HEK293 (cell line): ENCODE data around the gene MAST2.

Experiments used
- YY1 ChIP-seq: fragments of 450-650 bp; formaldehyde crosslinking; IDR thresholded peaks from 2 replicates; pipeline ENCODE4 v1.5.1; 2018; ENCODE audit warnings: missing biosample characterization, missing genetic modification characterization
- ZNF114 ChIP-seq: fragments of 450-650 bp; formaldehyde crosslinking; IDR thresholded peaks from 2 replicates; pipeline ENCODE4 v1.5.0; 2017; ENCODE audit warnings: missing biosample characterization, missing genetic modification characterization
- ZNF211 ChIP-seq: fragments of 450-650 bp; formaldehyde crosslinking; IDR thresholded peaks from 2 replicates; pipeline ENCODE4 v1.5.1; 2016; ENCODE audit warnings: low read depth, missing biosample characterization, missing genetic modification characterization
- ZNF23 ChIP-seq: fragments of 450-650 bp; formaldehyde crosslinking; IDR thresholded peaks from 2 replicates; pipeline ENCODE4 v1.5.1; 2016; ENCODE audit warnings: missing biosample characterization, missing genetic modification characterization, borderline replicate concordance
- ZNF274 ChIP-seq, 2 experiments: fragments of 200-500 bp in 1 of 2; fragments of 450-650 bp in 1 of 2; sonication (Bioruptor generic) in 1 of 2; formaldehyde crosslinking in 1 of 2; IDR thresholded peaks; 2 replicates each; pipeline versions ENCODE4 v1.5.1 to v1.6.1; 2014 to 2016; ENCODE audit warnings: borderline replicate concordance in 1 of 2, inconsistent platforms in 1 of 2, low read length in 1 of 2, missing biosample characterization in 1 of 2, missing genetic modification characterization in 1 of 2
- ZNF626 ChIP-seq: fragments of 450-650 bp; sonication (Bioruptor Pico); formaldehyde crosslinking; IDR thresholded peaks from 2 replicates; pipeline ENCODE4 v1.5.1; 2018; ENCODE audit warnings: missing biosample characterization, missing genetic modification characterization, inconsistent platforms
- TF ChIP-seq, protein P1 (sequence below): fragments of 450-650 bp; formaldehyde crosslinking; IDR thresholded peaks from 2 replicates; pipeline ENCODE4 v1.5.1; 2016; ENCODE audit warnings: missing biosample characterization, missing genetic modification characterization
- TF ChIP-seq, protein P2 (sequence below): fragments of 450-650 bp; formaldehyde crosslinking; IDR thresholded peaks from 2 replicates; pipeline ENCODE4 v1.5.1; 2016; ENCODE audit warnings: missing biosample characterization, missing genetic modification characterization
- TF ChIP-seq, protein P3 (sequence below): fragments of 450-650 bp; formaldehyde crosslinking; IDR thresholded peaks from 2 replicates; pipeline ENCODE4 v1.5.1; 2016; ENCODE audit warnings: missing biosample characterization, missing genetic modification characterization

DNA sequence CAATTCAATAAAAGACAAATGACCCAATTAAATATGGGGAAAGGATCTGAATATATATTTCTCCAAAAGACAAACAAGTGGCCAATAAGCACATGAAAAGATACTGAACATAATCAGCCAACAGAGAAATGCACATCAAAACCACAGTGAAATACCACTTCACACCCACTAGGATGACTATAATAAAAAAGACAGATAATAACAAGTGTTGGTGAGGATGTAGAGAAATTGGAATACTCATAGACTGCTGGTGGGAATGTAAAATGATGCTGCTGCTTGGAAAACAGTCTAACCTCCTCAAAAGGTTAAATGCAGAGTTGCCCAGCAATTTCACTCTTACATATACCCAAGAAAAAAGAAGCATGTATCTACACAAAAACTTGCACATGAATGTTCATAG is 280.2 kb downstream of the MAST2 start:
- TF ChIP-seq, protein P1, sequence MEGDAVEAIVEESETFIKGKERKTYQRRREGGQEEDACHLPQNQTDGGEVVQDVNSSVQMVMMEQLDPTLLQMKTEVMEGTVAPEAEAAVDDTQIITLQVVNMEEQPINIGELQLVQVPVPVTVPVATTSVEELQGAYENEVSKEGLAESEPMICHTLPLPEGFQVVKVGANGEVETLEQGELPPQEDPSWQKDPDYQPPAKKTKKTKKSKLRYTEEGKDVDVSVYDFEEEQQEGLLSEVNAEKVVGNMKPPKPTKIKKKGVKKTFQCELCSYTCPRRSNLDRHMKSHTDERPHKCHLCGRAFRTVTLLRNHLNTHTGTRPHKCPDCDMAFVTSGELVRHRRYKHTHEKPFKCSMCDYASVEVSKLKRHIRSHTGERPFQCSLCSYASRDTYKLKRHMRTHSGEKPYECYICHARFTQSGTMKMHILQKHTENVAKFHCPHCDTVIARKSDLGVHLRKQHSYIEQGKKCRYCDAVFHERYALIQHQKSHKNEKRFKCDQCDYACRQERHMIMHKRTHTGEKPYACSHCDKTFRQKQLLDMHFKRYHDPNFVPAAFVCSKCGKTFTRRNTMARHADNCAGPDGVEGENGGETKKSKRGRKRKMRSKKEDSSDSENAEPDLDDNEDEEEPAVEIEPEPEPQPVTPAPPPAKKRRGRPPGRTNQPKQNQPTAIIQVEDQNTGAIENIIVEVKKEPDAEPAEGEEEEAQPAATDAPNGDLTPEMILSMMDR (tag by site-specific recombination) = no peak
- TF ChIP-seq ZNF626 (tag by site-specific recombination) (no peak), ZNF211 (tag by site-specific recombination) (no peak), ZNF274 (IDR thresholded peaks at IDR 0.05; ENCODE audit: low read length) (no peak), ZNF274 (tag by site-specific recombination; IDR thresholded peaks at IDR 0.05; ENCODE audit: borderline replicate concordance) (no peak), YY1 (tag by site-specific recombination) (no peak), ZNF23 (tag by site-specific recombination) (no peak), ZNF114 (tag by site-specific recombination) (no peak)
- TF ChIP-seq, protein P2, sequence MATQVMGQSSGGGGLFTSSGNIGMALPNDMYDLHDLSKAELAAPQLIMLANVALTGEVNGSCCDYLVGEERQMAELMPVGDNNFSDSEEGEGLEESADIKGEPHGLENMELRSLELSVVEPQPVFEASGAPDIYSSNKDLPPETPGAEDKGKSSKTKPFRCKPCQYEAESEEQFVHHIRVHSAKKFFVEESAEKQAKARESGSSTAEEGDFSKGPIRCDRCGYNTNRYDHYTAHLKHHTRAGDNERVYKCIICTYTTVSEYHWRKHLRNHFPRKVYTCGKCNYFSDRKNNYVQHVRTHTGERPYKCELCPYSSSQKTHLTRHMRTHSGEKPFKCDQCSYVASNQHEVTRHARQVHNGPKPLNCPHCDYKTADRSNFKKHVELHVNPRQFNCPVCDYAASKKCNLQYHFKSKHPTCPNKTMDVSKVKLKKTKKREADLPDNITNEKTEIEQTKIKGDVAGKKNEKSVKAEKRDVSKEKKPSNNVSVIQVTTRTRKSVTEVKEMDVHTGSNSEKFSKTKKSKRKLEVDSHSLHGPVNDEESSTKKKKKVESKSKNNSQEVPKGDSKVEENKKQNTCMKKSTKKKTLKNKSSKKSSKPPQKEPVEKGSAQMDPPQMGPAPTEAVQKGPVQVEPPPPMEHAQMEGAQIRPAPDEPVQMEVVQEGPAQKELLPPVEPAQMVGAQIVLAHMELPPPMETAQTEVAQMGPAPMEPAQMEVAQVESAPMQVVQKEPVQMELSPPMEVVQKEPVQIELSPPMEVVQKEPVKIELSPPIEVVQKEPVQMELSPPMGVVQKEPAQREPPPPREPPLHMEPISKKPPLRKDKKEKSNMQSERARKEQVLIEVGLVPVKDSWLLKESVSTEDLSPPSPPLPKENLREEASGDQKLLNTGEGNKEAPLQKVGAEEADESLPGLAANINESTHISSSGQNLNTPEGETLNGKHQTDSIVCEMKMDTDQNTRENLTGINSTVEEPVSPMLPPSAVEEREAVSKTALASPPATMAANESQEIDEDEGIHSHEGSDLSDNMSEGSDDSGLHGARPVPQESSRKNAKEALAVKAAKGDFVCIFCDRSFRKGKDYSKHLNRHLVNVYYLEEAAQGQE = no peak
- TF ChIP-seq, protein P3, sequence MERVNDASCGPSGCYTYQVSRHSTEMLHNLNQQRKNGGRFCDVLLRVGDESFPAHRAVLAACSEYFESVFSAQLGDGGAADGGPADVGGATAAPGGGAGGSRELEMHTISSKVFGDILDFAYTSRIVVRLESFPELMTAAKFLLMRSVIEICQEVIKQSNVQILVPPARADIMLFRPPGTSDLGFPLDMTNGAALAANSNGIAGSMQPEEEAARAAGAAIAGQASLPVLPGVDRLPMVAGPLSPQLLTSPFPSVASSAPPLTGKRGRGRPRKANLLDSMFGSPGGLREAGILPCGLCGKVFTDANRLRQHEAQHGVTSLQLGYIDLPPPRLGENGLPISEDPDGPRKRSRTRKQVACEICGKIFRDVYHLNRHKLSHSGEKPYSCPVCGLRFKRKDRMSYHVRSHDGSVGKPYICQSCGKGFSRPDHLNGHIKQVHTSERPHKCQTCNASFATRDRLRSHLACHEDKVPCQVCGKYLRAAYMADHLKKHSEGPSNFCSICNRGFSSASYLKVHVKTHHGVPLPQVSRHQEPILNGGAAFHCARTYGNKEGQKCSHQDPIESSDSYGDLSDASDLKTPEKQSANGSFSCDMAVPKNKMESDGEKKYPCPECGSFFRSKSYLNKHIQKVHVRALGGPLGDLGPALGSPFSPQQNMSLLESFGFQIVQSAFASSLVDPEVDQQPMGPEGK = no peak
